Measurements from ENCODE around the gene IYD.

The IYD gene

DNA sequence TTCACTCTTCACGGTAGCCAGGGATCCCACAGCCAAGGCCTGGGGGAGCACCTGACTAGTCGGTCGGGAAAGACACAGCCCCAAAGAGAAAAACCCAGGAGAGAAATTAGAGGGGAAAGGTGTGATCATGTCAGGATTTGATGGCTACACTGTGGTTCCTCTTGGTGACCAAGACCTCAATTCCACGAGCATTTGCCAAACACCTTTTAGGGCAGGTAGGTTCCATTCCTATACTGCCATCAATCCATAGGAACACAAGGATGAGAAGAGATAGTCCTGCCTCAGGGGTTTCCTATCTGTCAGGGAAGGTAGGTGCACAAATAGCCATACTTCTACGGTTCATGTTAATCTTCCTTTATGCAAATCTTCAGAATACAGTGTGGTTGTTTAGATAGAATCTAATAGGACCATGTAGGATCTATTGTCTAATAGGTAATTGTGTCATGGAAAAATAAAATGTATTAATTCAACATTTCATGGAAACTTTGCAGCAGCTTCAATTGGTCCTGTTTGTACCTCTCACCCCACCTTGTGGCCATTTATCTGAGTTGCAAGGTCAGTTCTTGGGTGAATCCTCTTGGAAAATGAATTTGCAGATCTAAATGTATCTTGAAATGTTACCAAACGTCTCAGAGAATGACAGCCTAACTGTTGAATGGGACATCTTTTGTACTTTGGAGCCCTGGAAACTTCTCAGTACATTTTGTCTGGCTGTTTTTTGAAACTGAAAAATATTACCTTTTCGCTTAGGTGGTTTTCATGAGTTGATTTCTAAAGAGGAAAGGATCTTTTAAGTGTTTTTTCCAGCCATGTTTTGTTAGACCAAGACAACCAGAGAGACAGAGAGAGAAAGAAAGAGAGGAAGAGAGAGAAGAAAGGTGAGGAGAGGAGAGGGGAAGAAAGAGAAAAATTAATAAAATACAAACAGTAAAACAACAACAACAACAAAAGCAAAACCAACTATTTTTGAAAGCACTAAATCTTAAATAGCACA is 33.7 kb upstream of the IYD start:
- Histone ChIP-seq H3K4ac (ENCODE audit: low read length) (no peak overlapping the region), H4K91ac (ENCODE audit: low read depth, low read length, poor library complexity) (no peak overlapping the region), H3K27me3 (ENCODE audit: control insufficient read depth in 3 of 3, insufficient read depth in 3 of 3, low read depth in 1 of 3, low read length in 3 of 3) (no peaks in the 10 kb centered on the region), H3K14ac (ENCODE audit: low read length) (no peak overlapping the region), H3K4me1 (ENCODE audit: control insufficient read depth in 2 of 2, insufficient read depth in 1 of 2, low read depth in 1 of 2, low read length in 2 of 2) (peaks cover 2 to 4% of the 10 kb centered on the region in 2 donors), H2BK12ac (ENCODE audit: low read length) (no peak overlapping the region), H3K4me2 (ENCODE audit: insufficient read depth, low read length, poor library complexity, severe bottlenecking) (no peak overlapping the region), H4K8ac (ENCODE audit: low read depth, low read length) (no peak overlapping the region), H2BK15ac (ENCODE audit: low read length) (no peak overlapping the region), H3K79me1 (ENCODE audit: low read depth, low read length) (no peaks in the 10 kb centered on the region), H3K4me3 (ENCODE audit: low read length in 2 of 2) (no peak overlapping the region), H3K9me3 (replicated peaks in 1 of 2; ENCODE audit: control insufficient read depth in 2 of 2, insufficient read depth in 1 of 2, low read depth in 1 of 2, low read length in 2 of 2) (peaks cover 0 to 5% of the 10 kb centered on the region in 2 donors), H2AK5ac (ENCODE audit: low read depth, low read length) (no peak overlapping the region), H3K27ac (replicated peaks; ENCODE audit: low read length) (no peak overlapping the region), H2AFZ (ENCODE audit: low read length) (peak overlapping the region; percentile 39), H3K9ac (ENCODE audit: low read depth, low read length, poor library complexity) (no peak overlapping the region), H2BK120ac (ENCODE audit: low read depth, low read length) (no peak overlapping the region), H3K18ac (ENCODE audit: low read length) (no peak overlapping the region), H3K36me3 (replicated peaks in 1 of 2; ENCODE audit: control insufficient read depth in 2 of 2, insufficient read depth in 2 of 2, low read length in 2 of 2) (no peaks in the 10 kb centered on the region), H3K23ac (ENCODE audit: low read depth, low read length, poor library complexity) (no peak overlapping the region), H2BK5ac (ENCODE audit: low read length) (no peak overlapping the region)
- DNase-seq (ENCODE audit: low spot score), result peak; percentile 56
- no CpG with 5 or more reads among the region's 7 CpGs for WGBS, 2 donors (ENCODE audit: extremely low coverage in 2 of 2, insufficient read length in 2 of 2, insufficient replicate concordance in 1 of 2)

DNA sequence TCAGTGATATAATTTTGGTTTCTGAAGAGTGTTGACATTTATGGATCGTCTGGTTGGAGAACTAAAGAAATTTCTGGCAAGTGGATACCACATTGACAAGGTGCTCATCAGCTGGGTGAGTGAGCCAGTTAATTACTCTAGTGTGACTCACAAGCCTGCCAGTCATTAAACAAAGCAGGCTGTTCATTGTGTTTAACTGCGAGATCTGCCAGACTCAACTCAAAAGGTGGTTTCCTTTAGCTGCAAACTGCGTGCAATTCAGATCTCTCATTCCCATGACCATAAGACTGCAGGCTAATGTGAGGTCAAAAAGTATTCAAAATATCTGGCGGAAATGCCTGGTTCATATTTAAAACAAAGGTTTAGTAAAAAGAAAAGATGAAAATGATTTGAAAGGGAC is 32.5 kb upstream of the IYD start:
- peak overlapping the region; percentile 62 for H2AFZ ChIP-seq (ENCODE audit: low read length)
- H3K79me1 ChIP-seq (ENCODE audit: low read depth, low read length), result no peaks in the 10 kb centered on the region
- no peak overlapping the region for H3K9ac ChIP-seq (ENCODE audit: low read depth, low read length, poor library complexity)
- WGBS, 2 donors (ENCODE audit: extremely low coverage in 2 of 2, insufficient read length in 2 of 2, insufficient replicate concordance in 1 of 2), result no CpG with 5 or more reads among the region's 4 CpGs
- no peak overlapping the region for H3K4ac ChIP-seq (ENCODE audit: low read length)
- H4K91ac ChIP-seq (ENCODE audit: low read depth, low read length, poor library complexity), result no peak overlapping the region
- no peaks in the 10 kb centered on the region for H3K27me3 ChIP-seq (ENCODE audit: control insufficient read depth in 3 of 3, insufficient read depth in 3 of 3, low read depth in 1 of 3, low read length in 3 of 3)
- no peak overlapping the region for H3K14ac ChIP-seq (ENCODE audit: low read length)
- H2BK5ac ChIP-seq (ENCODE audit: low read length), result no peak overlapping the region
- H2BK120ac ChIP-seq (ENCODE audit: low read depth, low read length), result no peak overlapping the region
- H3K23ac ChIP-seq (ENCODE audit: low read depth, low read length, poor library complexity), result no peak overlapping the region
- peaks cover 2 to 4% of the 10 kb centered on the region in 2 donors for H3K4me1 ChIP-seq (ENCODE audit: control insufficient read depth in 2 of 2, insufficient read depth in 1 of 2, low read depth in 1 of 2, low read length in 2 of 2)
- no peaks in the 10 kb centered on the region for H3K36me3 ChIP-seq (replicated peaks in 1 of 2; ENCODE audit: control insufficient read depth in 2 of 2, insufficient read depth in 2 of 2, low read length in 2 of 2)
- no peak overlapping the region for H3K27ac ChIP-seq (replicated peaks; ENCODE audit: low read length)
- H3K9me3 ChIP-seq (replicated peaks in 1 of 2; ENCODE audit: control insufficient read depth in 2 of 2, insufficient read depth in 1 of 2, low read depth in 1 of 2, low read length in 2 of 2), result peaks cover 0 to 5% of the 10 kb centered on the region in 2 donors
- no peak overlapping the region for H3K18ac ChIP-seq (ENCODE audit: low read length)
- H2BK15ac ChIP-seq (ENCODE audit: low read length), result no peak overlapping the region
- no peak overlapping the region for H3K4me3 ChIP-seq (ENCODE audit: low read length in 2 of 2)
- no peak overlapping the region for H2BK12ac ChIP-seq (ENCODE audit: low read length)
- H2AK5ac ChIP-seq (ENCODE audit: low read depth, low read length), result no peak overlapping the region
- peak; percentile 17 for DNase-seq (ENCODE audit: low spot score)
- H4K8ac ChIP-seq (ENCODE audit: low read depth, low read length), result no peak overlapping the region
- no peak overlapping the region for H3K4me2 ChIP-seq (ENCODE audit: insufficient read depth, low read length, poor library complexity, severe bottlenecking)

DNA sequence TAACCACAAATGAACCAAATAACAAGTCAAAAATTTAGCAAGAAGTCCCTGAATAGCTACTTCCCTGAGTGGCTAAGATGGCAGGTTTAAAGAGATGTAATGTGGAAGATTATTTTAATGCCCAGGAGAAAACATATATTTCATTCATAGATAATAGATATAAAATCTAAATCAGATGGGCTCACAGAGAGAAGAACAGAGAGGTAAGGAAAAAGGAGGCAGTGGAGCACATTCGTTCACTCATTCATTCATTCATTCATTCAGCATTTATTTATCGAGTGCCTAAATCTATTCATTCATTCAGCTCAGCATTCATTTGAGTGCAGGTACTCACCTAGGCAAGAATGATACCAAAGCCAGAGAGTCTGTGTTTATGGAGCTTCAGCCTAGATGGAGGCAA is 32.1 kb upstream of the IYD start:
- DNase-seq (ENCODE audit: low spot score), result no peak
- H3K36me3 ChIP-seq (replicated peaks in 1 of 2; ENCODE audit: control insufficient read depth in 2 of 2, insufficient read depth in 2 of 2, low read length in 2 of 2), result no peaks in the 10 kb centered on the region
- no CpG with 5 or more reads among the region's 2 CpGs for WGBS, 2 donors (ENCODE audit: extremely low coverage in 2 of 2, insufficient read length in 2 of 2, insufficient replicate concordance in 1 of 2)
- H3K79me1 ChIP-seq (ENCODE audit: low read depth, low read length), result no peaks in the 10 kb centered on the region
- H3K4me3 ChIP-seq (ENCODE audit: low read length in 2 of 2), result no peak overlapping the region
- H4K8ac ChIP-seq (ENCODE audit: low read depth, low read length), result no peak overlapping the region
- H4K91ac ChIP-seq (ENCODE audit: low read depth, low read length, poor library complexity), result no peak overlapping the region
- H3K9ac ChIP-seq (ENCODE audit: low read depth, low read length, poor library complexity), result no peak overlapping the region
- H3K4ac ChIP-seq (ENCODE audit: low read length), result no peak overlapping the region
- no peaks in the 10 kb centered on the region for H3K27me3 ChIP-seq (ENCODE audit: control insufficient read depth in 3 of 3, insufficient read depth in 3 of 3, low read depth in 1 of 3, low read length in 3 of 3)
- H3K9me3 ChIP-seq (replicated peaks in 1 of 2; ENCODE audit: control insufficient read depth in 2 of 2, insufficient read depth in 1 of 2, low read depth in 1 of 2, low read length in 2 of 2), result peaks cover 0 to 5% of the 10 kb centered on the region in 2 donors
- H3K18ac ChIP-seq (ENCODE audit: low read length), result no peak overlapping the region
- H3K23ac ChIP-seq (ENCODE audit: low read depth, low read length, poor library complexity), result no peak overlapping the region
- peaks cover 2 to 4% of the 10 kb centered on the region in 2 donors for H3K4me1 ChIP-seq (ENCODE audit: control insufficient read depth in 2 of 2, insufficient read depth in 1 of 2, low read depth in 1 of 2, low read length in 2 of 2)
- H3K14ac ChIP-seq (ENCODE audit: low read length), result no peak overlapping the region
- H2BK15ac ChIP-seq (ENCODE audit: low read length), result no peak overlapping the region
- H2BK5ac ChIP-seq (ENCODE audit: low read length), result no peak overlapping the region
- no peak overlapping the region for H2BK120ac ChIP-seq (ENCODE audit: low read depth, low read length)
- no peak overlapping the region for H2AK5ac ChIP-seq (ENCODE audit: low read depth, low read length)
- no peak overlapping the region for H2BK12ac ChIP-seq (ENCODE audit: low read length)
- no peak overlapping the region for H2AFZ ChIP-seq (ENCODE audit: low read length)
- no peak overlapping the region for H3K4me2 ChIP-seq (ENCODE audit: insufficient read depth, low read length, poor library complexity, severe bottlenecking)
- H3K27ac ChIP-seq (replicated peaks; ENCODE audit: low read length), result no peak overlapping the region

DNA sequence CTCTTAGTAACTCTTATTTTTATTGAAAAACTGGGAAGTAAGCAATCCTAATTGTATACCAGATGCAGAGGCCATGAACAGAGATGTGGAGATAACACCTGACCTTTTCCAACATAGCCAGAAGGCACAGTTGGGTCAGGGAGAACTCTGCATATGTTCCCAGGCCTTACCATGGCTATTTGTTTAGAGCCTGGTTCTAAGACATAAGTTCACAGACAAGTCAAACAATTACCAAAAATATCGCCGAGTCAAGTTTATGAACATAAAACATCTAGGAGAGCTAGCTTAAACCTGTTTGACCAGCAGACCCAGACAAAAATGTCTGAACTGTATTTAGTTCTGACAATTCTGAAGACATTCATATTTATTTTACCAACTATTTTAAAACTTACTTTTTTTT is 26.7 kb upstream of the IYD start:
- H2BK12ac ChIP-seq (ENCODE audit: low read length), result no peak overlapping the region
- H4K91ac ChIP-seq (ENCODE audit: low read depth, low read length, poor library complexity), result no peak overlapping the region
- no peak overlapping the region for H3K4me3 ChIP-seq (ENCODE audit: low read length in 2 of 2)
- no peak overlapping the region for H2AK5ac ChIP-seq (ENCODE audit: low read depth, low read length)
- H3K36me3 ChIP-seq (replicated peaks in 1 of 2; ENCODE audit: control insufficient read depth in 2 of 2, insufficient read depth in 2 of 2, low read length in 2 of 2), result no peaks in the 10 kb centered on the region
- no peak overlapping the region for H3K27ac ChIP-seq (replicated peaks; ENCODE audit: low read length)
- no peak overlapping the region for H3K18ac ChIP-seq (ENCODE audit: low read length)
- H2BK15ac ChIP-seq (ENCODE audit: low read length), result no peak overlapping the region
- H3K27me3 ChIP-seq (ENCODE audit: control insufficient read depth in 3 of 3, insufficient read depth in 3 of 3, low read depth in 1 of 3, low read length in 3 of 3), result no peaks in the 10 kb centered on the region
- no peak overlapping the region for H3K4ac ChIP-seq (ENCODE audit: low read length)
- no peak overlapping the region for H3K4me2 ChIP-seq (ENCODE audit: insufficient read depth, low read length, poor library complexity, severe bottlenecking)
- H2BK120ac ChIP-seq (ENCODE audit: low read depth, low read length), result no peak overlapping the region
- no peak overlapping the region for H2AFZ ChIP-seq (ENCODE audit: low read length)
- H3K14ac ChIP-seq (ENCODE audit: low read length), result no peak overlapping the region
- WGBS, 2 donors (ENCODE audit: extremely low coverage in 2 of 2, insufficient read length in 2 of 2, insufficient replicate concordance in 1 of 2), result no CpG with 5 or more reads among the region's 2 CpGs
- DNase-seq (ENCODE audit: low spot score), result no peak
- no peak overlapping the region for H3K9ac ChIP-seq (ENCODE audit: low read depth, low read length, poor library complexity)
- no peaks in the 10 kb centered on the region for H3K9me3 ChIP-seq (replicated peaks in 1 of 2; ENCODE audit: control insufficient read depth in 2 of 2, insufficient read depth in 1 of 2, low read depth in 1 of 2, low read length in 2 of 2)
- H2BK5ac ChIP-seq (ENCODE audit: low read length), result no peak overlapping the region
- H3K79me1 ChIP-seq (ENCODE audit: low read depth, low read length), result no peaks in the 10 kb centered on the region
- no peak overlapping the region for H4K8ac ChIP-seq (ENCODE audit: low read depth, low read length)
- H3K23ac ChIP-seq (ENCODE audit: low read depth, low read length, poor library complexity), result no peak overlapping the region
- peaks cover 0 to 1% of the 10 kb centered on the region in 2 donors for H3K4me1 ChIP-seq (ENCODE audit: control insufficient read depth in 2 of 2, insufficient read depth in 1 of 2, low read depth in 1 of 2, low read length in 2 of 2)
